ENCODE data around the gene TH. TPM values are rescaled to one million over a fixed set of nuclear protein-coding genes. Genes with fewer than 3 reads are reported as not detected.

TH gene
- total RNA-seq, 1 donor from 2014 or later = not detected

GRCh38 chr11:2208691-2209369, 37.2 kb upstream of the TH start:
- no peak for DNase-seq (ENCODE audit: low spot score)

GRCh38 chr11:2207773-2208621, 36.4 kb upstream of the TH start:
- DNase-seq (ENCODE audit: low spot score) = no peak

- DNase-seq (ENCODE audit: low spot score) = no peak
Measured at GRCh38 chr11:2207212-2207611, 35.6 kb upstream of the TH start.

- no peak for DNase-seq (ENCODE audit: low spot score)
Measured at GRCh38 chr11:2205981-2206690, 34.5 kb upstream of the TH start.

- no peak for DNase-seq (ENCODE audit: low spot score)
Measured at GRCh38 chr11:2205214-2205720, 33.7 kb upstream of the TH start.

GRCh38 chr11:2204361-2205213, 33.0 kb upstream of the TH start:
- DNase-seq (ENCODE audit: low spot score) = no peak

- DNase-seq (ENCODE audit: low spot score) = no peak
Measured at GRCh38 chr11:2203440-2204259, 32.0 kb upstream of the TH start.

GRCh38 chr11:2202900-2203439, 31.4 kb upstream of the TH start:
- DNase-seq (ENCODE audit: low spot score) = peak; percentile 62

- peak; percentile 63 for DNase-seq (ENCODE audit: low spot score)
Measured at GRCh38 chr11:2202071-2202899, 30.7 kb upstream of the TH start.

- no peak for DNase-seq (ENCODE audit: low spot score)
Measured at GRCh38 chr11:2201542-2201941, 29.9 kb upstream of the TH start.

- DNase-seq (ENCODE audit: low spot score) = no peak
Measured at GRCh38 chr11:2200957-2201519, 29.4 kb upstream of the TH start.

- no peak for DNase-seq (ENCODE audit: low spot score)
Measured at GRCh38 chr11:2200536-2200935, 28.9 kb upstream of the TH start.

- no peak for DNase-seq (ENCODE audit: low spot score)
Measured at GRCh38 chr11:2199466-2200341, 28.1 kb upstream of the TH start.

- no peak for DNase-seq (ENCODE audit: low spot score)
Measured at GRCh38 chr11:2198621-2199365, 27.2 kb upstream of the TH start.

- no peak for DNase-seq (ENCODE audit: low spot score)
Measured at GRCh38 chr11:2197771-2198520, 26.3 kb upstream of the TH start.
